ENCODE measurements around the gene PDK2. TPM values are rescaled to one million over a fixed set of nuclear protein-coding genes. Genes with fewer than 3 reads are reported as not detected.
A peak's percentile ranks its signal among the peaks of the same experiment; 100 is the strongest.

The PDK2 gene
- total RNA-seq, 8 experiments from 2014 or later, result 7.1 to 53.4 (median 10.7) TPM

DNA sequence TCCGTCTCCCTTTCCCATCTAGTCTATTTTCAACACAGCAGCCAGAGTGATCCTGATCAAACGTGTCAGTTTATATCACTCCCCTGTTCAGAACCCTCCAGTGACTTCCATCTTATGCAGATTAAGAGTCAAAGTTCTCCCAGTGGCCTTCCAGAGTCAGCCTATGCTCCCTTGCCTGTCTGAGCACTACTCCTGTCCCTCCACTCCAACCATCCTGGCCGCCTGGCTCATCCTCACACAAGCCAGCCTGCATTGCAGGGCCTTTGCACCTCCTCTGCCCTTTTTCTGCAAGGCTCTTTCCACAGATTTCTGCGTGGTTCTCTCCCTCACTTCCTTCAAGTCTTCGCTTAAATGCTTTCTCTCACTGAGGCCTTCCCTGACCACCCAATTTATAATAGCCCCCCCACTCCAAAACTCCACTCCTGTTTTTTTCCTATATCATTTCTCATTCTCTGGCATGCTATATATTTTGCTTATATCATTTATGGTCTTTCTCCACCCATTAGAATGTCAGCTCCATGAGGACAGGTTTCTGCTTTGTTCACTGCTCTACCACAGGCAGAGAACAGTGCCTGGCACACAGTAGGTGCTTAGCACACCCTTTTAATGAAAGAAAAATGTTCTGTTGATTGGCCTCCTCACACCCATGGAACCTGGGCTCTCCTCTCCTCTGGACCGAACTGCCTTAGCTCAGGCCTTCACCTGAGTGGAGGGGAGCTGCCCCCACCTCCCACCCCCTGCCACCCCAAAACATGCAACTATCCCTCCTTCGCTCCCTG lies 25.5 kb downstream of the PDK2 start:
- no peak for ATAC-seq (replicated peaks in 6 of 8)
- in situ Hi-C loops (cut with MboI; ENCODE audit: low pct_unique_long_range_greater_than_20kb in 2 of 9, low sequenced_read_pairs in 9 of 9, unreplicated experiment in 9 of 9), result no loop called here
- no peak overlapping the region for H3K4me3 ChIP-seq
- H3K4me1 ChIP-seq (replicated peaks in 1 of 2), result peaks cover 16 to 18% of the 10 kb centered on the region in 2 donors
- no peak overlapping the region for H3K27ac ChIP-seq
- 56 to 100% (median 84%) methylated on average over 1 to 5 of the region's 7 CpGs; no CpG with 5 or more reads in 1 of the 10 experiments for WGBS, 10 experiments

GRCh38 chr17:50122945-50123344 lies 27.8 kb downstream of the PDK2 start:
- 80% methylated on average over 1 of the region's 3 CpGs; no CpG with 5 or more reads in 8 of the 10 experiments for WGBS, 10 experiments
- H3K4me1 ChIP-seq (replicated peaks in 1 of 2), result peaks cover 14 to 19% of the 10 kb centered on the region in 2 donors
- no peak overlapping the region for H3K4me3 ChIP-seq
- peak overlapping the region in 1 of 2 donors; percentile 67 for H3K27ac ChIP-seq
- peak in 1 of 8 experiments; percentile 6 for ATAC-seq (replicated peaks in 6 of 8)
- in situ Hi-C loops (cut with MboI; ENCODE audit: low pct_unique_long_range_greater_than_20kb in 2 of 9, low sequenced_read_pairs in 9 of 9, unreplicated experiment in 9 of 9), result no loop called here

- Histone ChIP-seq H3K4me3 (no peak overlapping the region), H3K27ac (peak overlapping the region; percentile 60 to 67), H3K4me1 (replicated peaks in 1 of 2) (peaks cover 19 to 25% of the 10 kb centered on the region in 2 donors)
- WGBS, 10 experiments, result 0 to 75% (median 48%) methylated on average over 1 to 5 of the region's 12 CpGs; no CpG with 5 or more reads in 3 of the 10 experiments
- ATAC-seq (replicated peaks in 6 of 8), result peak; percentile 60 to 95 (median 85)
- in situ Hi-C loops (cut with MboI; ENCODE audit: low pct_unique_long_range_greater_than_20kb in 2 of 9, low sequenced_read_pairs in 9 of 9, unreplicated experiment in 9 of 9), result no loop called here
These were observed 28.6 kb downstream of the PDK2 start for GRCh38 chr17:50123649-50124349.

- Histone ChIP-seq H3K4me1 (replicated peaks in 1 of 2) (peaks cover 20 to 26% of the 10 kb centered on the region in 2 donors), H3K27ac (no peak overlapping the region), H3K4me3 (no peak overlapping the region)
- ATAC-seq (replicated peaks in 6 of 8), result no peak
- WGBS, 10 experiments, result 80 to 100% (median 100%) methylated on average over 1 to 2 of the region's 4 CpGs; no CpG with 5 or more reads in 4 of the 10 experiments
- in situ Hi-C loops (cut with MboI; ENCODE audit: low pct_unique_long_range_greater_than_20kb in 2 of 9, low sequenced_read_pairs in 9 of 9, unreplicated experiment in 9 of 9), result no loop called here
These were observed 30.4 kb downstream of the PDK2 start for GRCh38 chr17:50125420-50125997.

DNA sequence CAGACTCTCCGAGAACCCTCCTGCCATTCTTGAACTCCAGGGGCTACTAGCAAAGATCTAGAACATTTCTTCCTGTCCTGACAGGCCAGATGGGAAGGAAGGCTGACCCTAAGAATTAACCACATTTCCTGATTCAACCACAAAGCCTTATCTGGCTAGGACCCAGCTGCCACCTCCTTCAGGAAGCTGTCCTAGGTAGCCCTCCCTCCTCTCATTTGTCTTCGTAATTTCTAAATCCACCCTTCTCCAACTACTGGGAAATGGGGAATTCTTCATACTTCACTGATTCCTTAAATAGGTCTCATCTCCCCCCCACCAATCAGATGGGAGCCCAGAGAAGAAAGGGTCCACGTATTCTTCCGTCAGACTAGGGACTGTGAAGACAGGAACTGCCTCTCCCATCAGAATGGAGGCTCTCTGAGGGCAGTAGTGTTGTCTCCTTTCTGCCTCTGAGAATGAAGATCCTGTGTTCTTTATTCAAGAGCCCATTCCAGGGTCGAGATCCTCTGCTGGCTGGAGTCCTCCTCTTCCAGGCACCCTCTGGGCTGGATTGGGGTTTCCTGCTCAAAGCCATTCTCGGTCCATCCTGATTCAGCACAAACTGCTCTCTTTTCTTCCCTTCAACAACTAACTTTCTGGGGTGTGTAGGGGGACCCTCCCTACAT lies 32.7 kb downstream of the PDK2 start:
- ATAC-seq (replicated peaks in 6 of 8), result no peak
- WGBS, 10 experiments, result 0 to 100% (median 94%) methylated on average over 1 to 5 of the region's 6 CpGs; no CpG with 5 or more reads in 3 of the 10 experiments
- H3K4me3 ChIP-seq, result no peak overlapping the region
- in situ Hi-C loops (cut with MboI; ENCODE audit: low pct_unique_long_range_greater_than_20kb in 2 of 9, low sequenced_read_pairs in 9 of 9, unreplicated experiment in 9 of 9), result no loop called here
- peak overlapping the region in 1 of 2 donors; percentile 97 for H3K27ac ChIP-seq
- H3K4me1 ChIP-seq (replicated peaks in 1 of 2), result peaks cover 27 to 33% of the 10 kb centered on the region in 2 donors

GRCh38 chr17:50128441-50129352 lies 33.5 kb downstream of the PDK2 start:
- peak in 3 of 8 experiments; percentile 1 to 5 (median 5) for ATAC-seq (replicated peaks in 6 of 8)
- in situ Hi-C loops (cut with MboI; ENCODE audit: low pct_unique_long_range_greater_than_20kb in 2 of 9, low sequenced_read_pairs in 9 of 9, unreplicated experiment in 9 of 9), result no loop called here
- peak overlapping the region; percentile 92 to 97 for H3K27ac ChIP-seq
- WGBS, 10 experiments, result 0 to 41% (median 14%) methylated on average over 2 to 6 of the region's 32 CpGs; no CpG with 5 or more reads in 6 of the 10 experiments
- peaks cover 28 to 31% of the 10 kb centered on the region in 2 donors for H3K4me1 ChIP-seq (replicated peaks in 1 of 2)
- peak overlapping the region; percentile 42 to 67 (median 61) for H3K4me3 ChIP-seq

GRCh38 chr17:50129353-50129727 lies 34.2 kb downstream of the PDK2 start:
- no CpG with 5 or more reads among the region's 31 CpGs for WGBS, 10 experiments
- in situ Hi-C loops (cut with MboI; ENCODE audit: low pct_unique_long_range_greater_than_20kb in 2 of 9, low sequenced_read_pairs in 9 of 9, unreplicated experiment in 9 of 9), result no loop called here
- Histone ChIP-seq H3K4me1 (replicated peaks in 1 of 2) (peaks cover 29 to 31% of the 10 kb centered on the region in 2 donors), H3K27ac (peak overlapping the region; percentile 92 to 97), H3K4me3 (peak overlapping the region; percentile 42 to 67 (median 61))
- ATAC-seq (replicated peaks in 6 of 8), result peak in 6 of 8 experiments; percentile 9 to 77 (median 74)

DNA sequence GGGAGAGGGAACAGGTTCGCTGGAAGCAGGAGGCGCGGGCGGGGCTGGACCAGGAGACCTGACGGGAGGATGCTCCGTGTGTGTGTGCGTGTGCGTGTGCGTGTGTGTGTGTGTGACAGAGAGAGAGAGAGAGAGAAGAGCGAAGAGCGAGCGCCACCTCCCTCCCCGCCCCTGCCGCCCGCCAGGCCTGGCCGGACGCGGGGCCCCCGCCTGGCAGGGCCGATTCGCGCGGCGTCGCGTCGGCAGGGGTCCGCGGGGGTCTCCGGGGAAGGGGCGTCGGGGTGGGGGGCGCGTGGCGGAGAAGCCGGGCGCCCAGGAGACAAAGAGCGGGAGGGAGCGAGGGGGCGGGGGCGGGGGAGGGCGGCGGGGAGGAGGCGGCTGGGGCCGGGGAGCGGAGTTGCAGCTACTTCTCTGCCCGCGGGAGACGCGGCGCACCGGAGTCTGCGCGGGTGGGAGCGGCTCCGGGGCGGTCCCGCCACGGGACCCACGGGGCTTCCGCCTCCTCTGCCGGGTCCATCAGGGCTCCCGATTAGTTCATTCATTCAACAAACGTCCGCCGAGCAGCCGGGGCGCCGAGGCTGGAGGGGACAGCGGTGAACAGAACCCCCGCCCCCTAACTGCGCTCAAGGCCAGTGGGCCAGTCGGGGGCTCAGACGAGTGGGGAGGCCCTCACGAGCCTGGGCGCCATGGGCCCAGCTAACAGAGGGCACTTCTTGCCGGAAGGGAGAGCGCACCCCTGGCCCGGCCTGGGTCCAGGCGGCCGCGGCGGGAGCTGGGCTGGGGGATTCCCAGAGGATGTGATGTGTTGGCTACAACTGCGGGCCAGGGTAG lies 34.8 kb downstream of the PDK2 start, which contains the start of gene SAMD14:
Gene SAMD14, minus strand, starts transcription at position 433 of the 831 bp plus-strand sequence. CDS start 5,201 bp downstream, outside the sequence.
- H3K27ac ChIP-seq, result peak within 1 kb of the TSS; percentile 92 to 97
- peaks cover 34% of the 10 kb centered on the region in 2 donors for H3K4me1 ChIP-seq (replicated peaks in 1 of 2)
- peak; percentile 38 to 80 (median 76) for ATAC-seq (replicated peaks in 6 of 8)
- H3K4me3 ChIP-seq, result peak within 1 kb of the TSS; percentile 42 to 67 (median 61)
- in situ Hi-C loops (cut with MboI; ENCODE audit: low pct_unique_long_range_greater_than_20kb in 2 of 9, low sequenced_read_pairs in 9 of 9, unreplicated experiment in 9 of 9), result no loop called here
- 4 to 18% methylated on average over 5 to 19 of the region's 84 CpGs; no CpG with 5 or more reads in 8 of the 10 experiments for WGBS, 10 experiments

DNA sequence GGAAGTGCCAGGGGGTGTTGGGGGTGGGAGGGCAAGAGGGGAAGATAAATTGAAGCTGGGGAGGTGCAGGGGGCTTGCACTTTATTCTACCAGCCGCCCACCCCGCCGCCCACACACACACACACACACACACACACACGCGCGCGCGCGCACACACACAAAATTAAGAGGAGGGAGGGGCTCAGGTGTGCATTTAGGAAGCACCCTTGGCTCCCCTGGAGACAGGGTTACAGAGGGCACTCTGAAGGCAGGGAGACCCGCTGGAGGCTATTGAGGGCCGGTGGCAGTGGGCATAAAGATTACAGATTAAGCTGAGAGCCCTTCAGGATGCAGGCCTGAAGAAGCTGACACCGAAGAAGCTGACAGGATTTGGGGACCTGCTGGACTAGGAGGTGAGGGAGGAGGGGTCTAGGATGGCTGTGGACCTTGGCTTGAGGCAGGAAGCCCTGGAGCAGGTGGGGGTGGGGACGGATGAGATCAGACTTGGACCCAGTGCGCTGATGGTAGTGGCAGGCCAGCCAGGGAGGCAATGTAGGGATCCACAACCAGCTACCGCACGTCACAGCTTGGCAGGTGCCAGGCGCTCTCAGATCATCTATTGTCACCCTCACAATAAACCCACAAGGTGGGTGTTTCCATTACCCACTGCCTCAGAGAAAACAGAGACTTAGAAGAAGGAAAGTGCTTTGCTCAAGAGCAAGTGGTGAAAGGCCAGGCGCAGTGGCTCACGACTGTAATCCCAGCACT lies 35.6 kb downstream of the PDK2 start:
- WGBS, 10 experiments, result 40 to 100% (median 80%) methylated on average over 1 to 4 of the region's 19 CpGs; no CpG with 5 or more reads in 4 of the 10 experiments
- H3K27ac ChIP-seq, result peak overlapping the region; percentile 92 to 97
- H3K4me1 ChIP-seq (replicated peaks in 1 of 2), result peaks cover 34% of the 10 kb centered on the region in 2 donors
- H3K4me3 ChIP-seq, result peak overlapping the region; percentile 42 to 67 (median 61)
- in situ Hi-C loops (cut with MboI; ENCODE audit: low pct_unique_long_range_greater_than_20kb in 2 of 9, low sequenced_read_pairs in 9 of 9, unreplicated experiment in 9 of 9), result no loop called here
- ATAC-seq (replicated peaks in 6 of 8), result peak in 1 of 8 experiments; percentile 2

DNA sequence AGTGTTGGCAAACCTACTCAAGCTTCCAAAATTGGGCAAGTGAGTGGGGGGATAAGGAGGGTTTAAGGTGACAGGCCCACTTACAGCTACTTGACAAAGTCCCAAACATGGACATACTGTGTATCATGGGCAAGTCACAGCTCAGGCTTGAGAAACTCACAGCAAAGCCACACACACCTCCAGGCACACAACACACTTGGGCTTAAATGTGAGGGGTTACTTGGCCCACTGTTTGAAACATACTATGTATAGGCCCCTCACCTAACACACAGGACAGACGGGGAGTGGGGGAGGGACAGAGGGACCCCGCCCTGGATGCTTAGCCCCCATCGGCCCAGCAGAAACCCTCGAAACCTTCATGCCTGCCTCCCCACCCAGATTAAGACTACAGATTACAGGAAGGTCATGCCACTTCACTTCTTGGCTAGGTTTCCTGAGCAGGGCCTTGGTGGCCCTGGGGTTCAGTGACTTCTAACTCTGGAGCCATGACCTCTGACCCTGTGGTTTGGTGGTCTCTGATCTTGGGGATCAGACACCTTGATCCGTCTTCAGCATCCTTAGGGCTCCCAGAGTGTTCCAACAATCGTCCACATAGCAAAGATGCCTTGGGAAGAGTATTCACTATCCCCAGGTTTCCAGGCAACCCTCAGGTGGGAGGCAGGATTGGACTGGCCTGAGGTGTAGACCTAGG lies 37.1 kb downstream of the PDK2 start:
- ATAC-seq (replicated peaks in 6 of 8), result no peak
- 80 to 100% methylated on average over 1 to 3 of the region's 6 CpGs; no CpG with 5 or more reads in 8 of the 10 experiments for WGBS, 10 experiments
- Histone ChIP-seq H3K27ac (no peak overlapping the region), H3K4me1 (replicated peaks in 1 of 2) (peaks cover 34% of the 10 kb centered on the region in 2 donors), H3K4me3 (no peak overlapping the region)
- in situ Hi-C loops (cut with MboI; ENCODE audit: low pct_unique_long_range_greater_than_20kb in 2 of 9, low sequenced_read_pairs in 9 of 9, unreplicated experiment in 9 of 9), result no loop called here

Data from motor neuron (in vitro differentiated cells).